Activated CD4-positive, alpha-beta memory T cell treated with anti-CD3 and anti-CD28 coated beads for 36 hours (primary cell): ENCODE results near the gene ABRACL. TPM values are rescaled to one million over a fixed set of nuclear protein-coding genes. Genes with fewer than 3 reads are reported as not detected.
"Not testable (repeated sequence)": the region's sequence is repeated elsewhere in the genome, so short reads cannot be mapped to it uniquely, and the experiment has no call there.

Experiments
- CTCF ChIA-PET: fragments of 350-600 bp; sonication (Branson Sonifier 250); formaldehyde crosslinking; loops from one replicate; lab custom pipeline; 2021; ENCODE audit warnings: antibody characterized with exemption, inconsistent platforms; lab: Charles Lee
- POLR2A ChIA-PET: fragments of 350-600 bp; sonication (Branson Sonifier 250); formaldehyde crosslinking; loops from one replicate; lab custom pipeline; 2021; ENCODE audit warnings: antibody characterized with exemption; lab: Charles Lee
- DNase-seq: peaks from one replicate; pipeline ENCODE4 v3.0.0-alpha.2; 2020
- H3K27ac Mint-ChIP-seq: one replicate; pipeline ENCODE4 v1.8.0; 2021; ENCODE audit warnings: mixed read lengths
- H3K27me3 Mint-ChIP-seq: one replicate; pipeline ENCODE4 v1.8.0; 2021; ENCODE audit warnings: mixed read lengths
- H3K36me3 Mint-ChIP-seq: one replicate; pipeline ENCODE4 v1.8.0; 2021; ENCODE audit warnings: mixed read lengths
- H3K4me1 Mint-ChIP-seq: one replicate; pipeline ENCODE4 v1.8.0; 2021; ENCODE audit warnings: low read depth, mixed read lengths
- H3K4me3 Mint-ChIP-seq: one replicate; pipeline ENCODE4 v1.8.0; 2021; ENCODE audit warnings: mild to moderate bottlenecking, mixed read lengths
- H3K9me3 Mint-ChIP-seq: one replicate; pipeline ENCODE4 v1.8.0; 2021; ENCODE audit warnings: mixed read lengths
- intact Hi-C: fragments of 100-400 bp; cut with micrococcal nuclease; formaldehyde crosslinking; loops from one replicate; pipeline ENCODE4 v1.15.1; 2023
- total RNA-seq, 2 experiments: library from RNA; stranded (reverse); gene quantifications; one replicate each; pipeline ENCODE4 v1.2.3, GENCODE V29; 2021

The ABRACL gene
- total RNA-seq, 2 experiments from 2014 or later = 179 to 182 TPM

DNA sequence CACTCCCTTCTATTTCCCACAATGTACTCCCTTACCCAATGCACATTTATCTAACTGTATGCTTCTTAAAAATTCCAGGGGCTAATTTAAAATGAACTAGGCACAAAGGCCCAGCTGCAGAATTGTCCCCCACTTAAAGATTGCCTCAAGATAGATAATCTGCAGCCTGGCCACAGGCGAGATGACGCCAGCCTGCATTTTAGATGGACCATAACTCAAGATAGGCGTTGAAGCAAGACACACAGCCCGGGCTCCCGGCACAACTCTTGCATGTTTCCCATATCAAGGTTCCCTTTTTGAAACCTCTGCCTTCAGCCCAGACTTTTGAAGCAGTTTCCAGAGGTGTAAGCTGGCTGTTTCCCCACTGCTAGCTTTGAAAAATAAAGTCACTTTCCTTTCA lies 37.3 kb upstream of the ABRACL start:
- H3K4me1 Mint-ChIP-seq = peaks cover 14% of the 10 kb centered on the region
- H3K27ac Mint-ChIP-seq = no peak overlapping the region
- POLR2A ChIA-PET = interaction anchor here (1.2 kb wide), 1 partner anchor 173 kb away, joined by 4 read pairs; no protein-coding TSS in a partner anchor
- intact Hi-C loops = no loop called here
- H3K27me3 Mint-ChIP-seq = no peaks in the 10 kb centered on the region
- H3K9me3 Mint-ChIP-seq = no peaks in the 10 kb centered on the region
- H3K4me3 Mint-ChIP-seq = no peak overlapping the region
- no peak for DNase-seq
- H3K36me3 Mint-ChIP-seq = peaks cover 2% of the 10 kb centered on the region
- CTCF ChIA-PET = interaction anchor here (0.8 kb wide), 1 partner anchor 175 kb away, joined by 3 read pairs; no protein-coding TSS in a partner anchor

DNA sequence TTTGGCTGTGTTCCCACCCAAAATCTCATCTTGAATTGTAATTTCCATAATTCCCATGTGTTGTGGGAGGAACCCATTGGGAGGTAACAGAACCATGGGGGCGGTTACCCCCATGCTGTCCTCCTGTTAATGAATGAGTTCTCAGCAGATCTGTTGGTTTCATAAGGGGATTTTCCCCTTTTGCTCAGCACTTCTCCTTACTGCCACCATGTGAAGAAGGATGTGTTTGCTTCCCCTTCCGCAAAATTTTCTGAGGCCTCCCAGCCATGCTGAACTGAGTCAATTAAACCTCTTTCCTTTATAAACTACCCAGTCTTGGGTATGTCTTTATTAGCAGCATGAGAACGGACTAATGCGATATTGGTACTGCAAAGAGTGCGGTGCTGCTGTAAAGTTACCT lies 35.6 kb upstream of the ABRACL start:
- CTCF ChIA-PET = not testable (repeated sequence)

DNA sequence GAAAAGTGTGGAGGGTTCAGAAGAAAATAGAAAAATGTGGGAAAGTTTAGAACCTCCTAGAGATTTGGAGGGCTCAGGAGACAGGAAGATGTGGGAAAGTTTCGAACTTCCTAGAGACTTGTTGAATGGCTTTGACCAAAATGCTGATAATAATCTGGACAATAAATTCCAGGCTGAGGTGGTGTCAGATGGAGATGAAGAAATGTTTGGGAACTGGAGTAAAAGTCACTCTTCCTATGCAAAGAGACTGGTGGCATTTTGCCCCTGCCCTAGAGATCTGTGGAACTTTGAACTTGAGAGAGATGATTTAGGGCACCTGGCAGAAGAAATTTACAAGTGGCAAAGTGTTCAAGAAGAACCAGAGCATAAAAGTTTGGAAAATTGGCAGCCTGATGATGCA lies 35.1 kb upstream of the ABRACL start:
- H3K27ac Mint-ChIP-seq, H3K4me1 Mint-ChIP-seq, H3K4me3 Mint-ChIP-seq, intact Hi-C loops, H3K9me3 Mint-ChIP-seq, H3K27me3 Mint-ChIP-seq, H3K36me3 Mint-ChIP-seq, CTCF ChIA-PET, POLR2A ChIA-PET, DNase-seq: not testable (repeated sequence)

More for the DNA sequence above, 35.6 kb upstream of the ABRACL start:
- H3K27ac Mint-ChIP-seq, intact Hi-C loops, POLR2A ChIA-PET, H3K4me3 Mint-ChIP-seq, H3K4me1 Mint-ChIP-seq, H3K9me3 Mint-ChIP-seq, H3K36me3 Mint-ChIP-seq, DNase-seq, H3K27me3 Mint-ChIP-seq: not testable (repeated sequence)

DNA sequence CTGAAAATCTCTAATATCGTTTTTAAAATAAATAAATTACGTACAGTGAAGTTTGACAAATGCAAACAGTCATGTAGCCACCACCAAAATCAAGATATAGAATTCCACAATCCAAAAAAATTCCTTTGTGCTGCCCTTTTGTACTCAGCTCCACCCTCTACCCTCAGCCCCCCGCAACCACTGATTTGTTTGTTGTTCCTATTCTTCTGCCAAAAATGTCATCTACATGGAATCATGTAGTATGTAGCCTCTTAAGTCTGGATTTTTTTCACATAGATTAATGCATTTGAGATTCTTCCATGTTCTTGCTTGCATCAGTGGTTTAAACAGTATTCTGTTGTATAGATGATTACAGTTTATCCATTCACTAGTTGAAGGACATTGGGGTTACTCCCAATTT lies 32.0 kb upstream of the ABRACL start:
- H3K27ac Mint-ChIP-seq = no peak overlapping the region
- no peaks in the 10 kb centered on the region for H3K4me1 Mint-ChIP-seq
- DNase-seq = no peak
- no peaks in the 10 kb centered on the region for H3K9me3 Mint-ChIP-seq
- CTCF ChIA-PET = no interaction called here
- H3K27me3 Mint-ChIP-seq = no peaks in the 10 kb centered on the region
- POLR2A ChIA-PET = no interaction called here
- intact Hi-C loops = no loop called here
- no peak overlapping the region for H3K4me3 Mint-ChIP-seq
- no peaks in the 10 kb centered on the region for H3K36me3 Mint-ChIP-seq

DNA sequence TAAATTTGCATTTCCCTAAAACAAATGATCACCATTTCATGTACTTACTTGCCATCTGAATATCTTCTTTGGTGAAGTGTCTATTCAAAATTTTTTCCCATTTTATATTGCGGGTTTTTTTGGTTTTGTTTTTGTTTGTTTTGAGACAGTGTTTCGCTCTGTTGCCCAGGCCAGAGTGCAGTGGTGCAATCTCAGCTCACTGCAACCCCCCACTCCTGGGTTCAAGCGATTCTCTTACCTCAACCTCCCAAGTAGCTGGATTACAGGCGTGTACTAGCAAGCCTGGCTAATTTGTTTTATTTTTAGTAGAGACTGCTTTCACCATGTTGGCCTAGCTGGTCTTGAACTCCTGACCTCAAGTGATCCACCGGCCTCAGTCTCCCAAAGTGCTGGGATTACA lies 31.4 kb upstream of the ABRACL start:
- CTCF ChIA-PET = no interaction called here
- DNase-seq = no peak
- POLR2A ChIA-PET = no interaction called here
- Mint-ChIP-seq H3K27me3 (no peaks in the 10 kb centered on the region), H3K4me1 (no peaks in the 10 kb centered on the region), H3K9me3 (no peaks in the 10 kb centered on the region), H3K4me3 (no peak overlapping the region), H3K36me3 (no peaks in the 10 kb centered on the region), H3K27ac (no peak overlapping the region)
- intact Hi-C loops = no loop called here

DNA sequence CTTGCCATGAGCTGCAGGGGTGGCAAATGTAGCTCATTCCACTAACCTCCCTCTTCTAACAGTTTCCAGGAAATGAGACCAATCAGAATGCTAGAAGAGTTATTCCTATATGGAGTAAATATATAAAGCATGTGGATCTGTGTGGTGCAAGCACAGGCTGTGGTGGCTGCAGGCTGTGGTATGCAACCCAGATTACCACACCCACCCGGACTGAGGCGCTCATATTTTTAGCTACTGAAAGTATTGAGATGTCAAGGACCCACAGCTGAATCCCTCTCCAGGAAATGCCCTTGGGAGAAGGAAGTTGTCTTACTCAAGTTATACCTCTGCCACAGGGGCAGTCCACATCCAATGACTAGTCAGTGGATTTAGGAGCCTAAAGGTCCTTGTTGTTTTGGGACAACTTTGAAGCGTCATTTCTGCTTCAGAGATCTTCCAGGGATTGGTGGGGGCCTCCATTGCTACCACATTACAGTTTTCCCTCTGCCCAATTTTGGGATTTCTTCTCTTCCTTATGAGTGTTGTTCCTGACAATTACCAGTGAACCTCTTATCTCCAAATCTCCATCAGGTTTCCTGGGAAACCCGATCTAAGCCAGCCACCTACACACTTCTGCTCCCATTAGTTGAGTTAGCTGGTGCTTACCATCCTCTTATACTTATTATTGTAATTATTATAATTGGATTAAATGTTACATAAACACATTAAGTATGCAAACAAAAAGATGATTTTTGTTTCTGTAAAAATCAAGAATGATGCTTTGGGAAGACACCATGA lies 28.4 kb upstream of the ABRACL start:
- no peak overlapping the region for H3K27ac Mint-ChIP-seq
- no peaks in the 10 kb centered on the region for H3K36me3 Mint-ChIP-seq
- intact Hi-C loops = no loop called here
- no peak overlapping the region for H3K4me3 Mint-ChIP-seq
- no peaks in the 10 kb centered on the region for H3K9me3 Mint-ChIP-seq
- no peaks in the 10 kb centered on the region for H3K4me1 Mint-ChIP-seq
- ChIA-PET CTCF (no interaction called here), POLR2A (no interaction called here)
- no peaks in the 10 kb centered on the region for H3K27me3 Mint-ChIP-seq
- DNase-seq = no peak

DNA sequence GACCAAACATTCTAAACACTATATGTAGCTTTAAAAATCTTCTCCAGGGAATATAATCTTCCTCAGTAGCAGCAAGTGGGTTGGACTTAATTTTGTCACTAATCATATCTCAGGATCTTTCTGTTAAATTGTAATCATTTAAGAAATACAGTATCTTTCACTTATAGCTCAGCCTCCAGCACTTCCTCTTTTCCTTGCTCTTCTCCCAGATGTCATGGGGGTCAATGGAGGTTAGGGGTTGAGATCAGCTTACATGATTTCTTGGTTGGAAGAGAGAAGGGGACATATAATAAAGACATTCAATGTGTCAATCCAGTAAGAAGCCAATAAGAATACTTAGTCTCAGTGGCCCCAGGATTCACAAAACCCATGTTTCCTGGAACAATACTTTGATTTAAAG lies 24.8 kb upstream of the ABRACL start:
- no peaks in the 10 kb centered on the region for H3K27me3 Mint-ChIP-seq
- DNase-seq = no peak
- no peaks in the 10 kb centered on the region for H3K4me1 Mint-ChIP-seq
- intact Hi-C loops = no loop called here
- POLR2A ChIA-PET = no interaction called here
- no peak overlapping the region for H3K4me3 Mint-ChIP-seq
- no peaks in the 10 kb centered on the region for H3K36me3 Mint-ChIP-seq
- no peaks in the 10 kb centered on the region for H3K9me3 Mint-ChIP-seq
- H3K27ac Mint-ChIP-seq = no peak overlapping the region
- CTCF ChIA-PET = interaction anchor here (0.8 kb wide), 1 partner anchor 14 kb away, joined by 3 read pairs; no protein-coding TSS in a partner anchor

DNA sequence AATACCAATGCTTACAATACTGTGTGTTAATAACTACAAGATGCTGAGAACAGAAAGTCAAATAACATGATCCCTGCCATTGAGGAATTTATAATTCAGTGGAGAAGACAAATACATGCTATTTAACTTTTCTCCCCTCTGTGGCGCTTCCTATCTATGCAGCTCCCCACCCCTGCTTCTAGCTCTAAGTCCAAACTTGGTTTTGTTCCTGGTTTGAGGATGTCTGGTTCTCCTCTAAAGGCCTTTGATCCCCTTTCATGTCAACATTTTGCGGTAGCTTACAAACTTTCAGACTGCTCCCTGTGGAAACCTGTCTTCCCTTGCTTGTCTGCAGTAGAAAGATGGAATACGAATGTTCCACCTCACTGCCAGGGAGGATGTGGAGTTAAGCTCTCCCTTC lies 22.1 kb upstream of the ABRACL start:
- ChIA-PET CTCF (no interaction called here), POLR2A (no interaction called here)
- Mint-ChIP-seq H3K4me1 (no peaks in the 10 kb centered on the region), H3K27ac (no peak overlapping the region), H3K9me3 (no peaks in the 10 kb centered on the region), H3K27me3 (no peaks in the 10 kb centered on the region), H3K36me3 (no peaks in the 10 kb centered on the region), H3K4me3 (no peak overlapping the region)
- DNase-seq = no peak
- intact Hi-C loops = no loop called here

DNA sequence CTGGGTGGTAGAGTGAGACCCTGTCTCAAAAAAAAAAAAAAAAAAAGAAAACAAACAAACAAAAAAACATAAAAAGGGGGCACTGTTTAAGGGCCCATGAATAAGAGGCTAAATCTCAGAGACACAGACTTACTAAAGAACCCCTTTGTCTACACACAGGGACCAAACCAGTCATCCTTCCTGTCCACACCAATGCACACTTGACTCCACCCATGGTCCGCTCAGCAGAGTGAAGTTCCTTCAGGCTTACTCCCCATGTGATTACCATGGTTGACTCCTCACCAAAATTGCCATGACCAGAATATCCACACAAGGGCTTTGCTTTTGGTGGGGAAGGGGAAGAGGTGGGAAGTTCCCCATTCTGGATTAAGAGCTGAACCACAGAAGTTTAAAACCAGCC lies 21.1 kb upstream of the ABRACL start:
- DNase-seq = no peak
- Mint-ChIP-seq H3K4me3 (no peak overlapping the region), H3K4me1 (no peaks in the 10 kb centered on the region), H3K27ac (no peak overlapping the region), H3K36me3 (no peaks in the 10 kb centered on the region), H3K27me3 (no peaks in the 10 kb centered on the region), H3K9me3 (no peaks in the 10 kb centered on the region)
- intact Hi-C loops = no loop called here
- CTCF ChIA-PET = no interaction called here
- POLR2A ChIA-PET = no interaction called here

DNA sequence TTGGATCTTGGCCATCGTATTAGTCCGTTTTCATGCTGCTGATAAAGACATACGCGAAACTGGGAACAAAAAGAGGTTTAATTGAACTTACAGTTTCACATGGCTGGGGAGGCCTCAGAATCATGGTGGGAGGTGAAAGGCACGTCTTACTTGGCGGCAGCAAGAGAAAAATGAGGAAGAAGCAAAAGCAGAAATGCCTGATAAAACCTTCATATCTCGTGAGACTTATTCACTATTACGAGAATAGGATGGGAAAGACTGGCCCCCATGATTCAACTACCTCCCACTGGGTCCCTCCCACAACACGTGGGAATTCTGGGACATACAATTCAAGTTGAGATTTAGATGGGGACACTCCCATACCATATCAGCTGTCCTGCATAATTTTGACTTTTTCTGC lies 20.4 kb upstream of the ABRACL start:
- Mint-ChIP-seq H3K4me3 (no peak overlapping the region), H3K27ac (no peak overlapping the region), H3K36me3 (no peaks in the 10 kb centered on the region), H3K4me1 (no peaks in the 10 kb centered on the region), H3K27me3 (no peaks in the 10 kb centered on the region), H3K9me3 (no peaks in the 10 kb centered on the region)
- ChIA-PET POLR2A (interaction anchor here (0.5 kb wide), 1 partner anchor 15 kb away, joined by 3 read pairs; no protein-coding TSS in a partner anchor), CTCF (no interaction called here)
- DNase-seq = no peak
- intact Hi-C loops = no loop called here

DNA sequence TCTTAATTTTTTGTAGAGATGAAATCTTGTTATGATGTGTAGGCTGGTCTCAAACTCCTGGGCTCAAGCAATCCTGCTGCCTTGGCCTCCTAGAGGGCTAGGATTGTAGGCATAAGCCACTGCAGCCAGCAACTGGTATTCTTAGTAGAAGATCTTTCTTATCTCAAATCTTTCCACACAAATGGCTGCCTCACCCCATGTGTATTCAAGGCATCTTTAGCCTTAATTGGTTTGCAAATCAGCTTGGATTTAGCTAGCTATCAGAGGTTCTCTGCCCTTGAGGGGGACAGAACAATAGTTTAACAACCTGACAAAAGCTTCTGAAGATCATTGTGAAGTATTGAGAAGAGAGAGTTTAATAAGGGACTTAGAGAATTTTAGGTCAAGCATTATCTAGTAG lies 17.9 kb upstream of the ABRACL start:
- Mint-ChIP-seq H3K27ac (no peak overlapping the region), H3K4me1 (no peaks in the 10 kb centered on the region), H3K9me3 (no peaks in the 10 kb centered on the region), H3K36me3 (no peaks in the 10 kb centered on the region), H3K27me3 (no peaks in the 10 kb centered on the region), H3K4me3 (no peak overlapping the region)
- DNase-seq = no peak
- intact Hi-C loops = no loop called here
- CTCF ChIA-PET = no interaction called here
- POLR2A ChIA-PET = no interaction called here

DNA sequence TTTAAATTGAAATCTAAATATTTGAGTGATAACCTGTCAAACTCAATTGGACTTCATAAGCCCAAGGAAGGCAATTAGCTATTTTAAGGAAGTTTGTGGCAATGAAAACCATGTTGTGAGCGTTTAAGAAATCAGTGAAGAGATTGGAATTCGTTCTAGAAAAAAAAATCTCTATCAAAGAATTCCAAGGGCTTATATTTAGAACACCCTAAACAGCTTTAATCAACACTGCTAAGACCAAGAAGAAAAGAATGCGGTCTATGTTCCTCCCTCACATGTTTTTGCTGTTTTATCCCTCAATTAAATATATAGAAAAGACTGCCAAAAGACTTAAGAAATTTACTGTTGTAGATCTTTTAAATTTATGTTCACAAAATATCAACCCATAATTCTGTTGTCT lies 16.6 kb upstream of the ABRACL start:
- no peaks in the 10 kb centered on the region for H3K27me3 Mint-ChIP-seq
- no peaks in the 10 kb centered on the region for H3K4me1 Mint-ChIP-seq
- POLR2A ChIA-PET = no interaction called here
- intact Hi-C loops = no loop called here
- H3K9me3 Mint-ChIP-seq = no peaks in the 10 kb centered on the region
- no peak overlapping the region for H3K4me3 Mint-ChIP-seq
- CTCF ChIA-PET = interaction anchor here (0.7 kb wide), 1 partner anchor 10 kb away, joined by 3 read pairs; no protein-coding TSS in a partner anchor
- no peak for DNase-seq
- H3K36me3 Mint-ChIP-seq = no peaks in the 10 kb centered on the region
- H3K27ac Mint-ChIP-seq = no peak overlapping the region

DNA sequence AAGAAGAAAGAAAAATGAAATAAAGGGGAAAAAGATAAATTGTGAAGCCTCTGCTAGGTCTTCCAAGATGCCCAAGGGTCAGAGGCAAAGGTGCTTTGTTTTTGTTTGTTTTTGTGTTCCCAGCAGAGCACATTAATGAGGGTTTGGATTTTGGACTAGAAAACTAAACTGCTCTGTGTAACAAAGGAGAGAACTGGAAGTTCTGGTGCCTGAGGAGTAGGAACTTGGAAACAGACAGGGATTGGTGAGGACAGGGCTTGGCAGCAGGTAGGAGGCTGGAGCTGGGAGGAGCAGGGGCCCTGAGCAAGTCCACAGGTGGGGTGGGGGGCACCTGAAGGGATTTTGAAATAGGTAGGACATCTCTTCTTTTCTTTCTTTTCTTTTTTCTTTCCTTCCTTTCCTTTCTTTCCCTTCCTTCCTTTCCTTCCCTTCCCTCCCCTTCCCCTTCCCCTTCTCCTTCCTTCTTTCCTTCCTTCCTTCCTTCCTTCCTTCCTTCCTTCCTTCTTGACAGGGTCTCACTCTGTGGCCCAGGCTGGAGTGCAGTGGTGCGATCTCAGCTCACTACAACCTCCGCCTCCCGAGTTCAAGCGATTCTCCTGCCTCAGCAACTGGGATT lies 15.3 kb upstream of the ABRACL start:
- intact Hi-C loops = no loop called here
- CTCF ChIA-PET = no interaction called here

More for the DNA sequence above, 15.3 kb upstream of the ABRACL start:
- H3K4me3 Mint-ChIP-seq = no peak overlapping the region
- no peaks in the 10 kb centered on the region for H3K27me3 Mint-ChIP-seq
- DNase-seq = no peak
- no peaks in the 10 kb centered on the region for H3K9me3 Mint-ChIP-seq
- POLR2A ChIA-PET = no interaction called here
- no peaks in the 10 kb centered on the region for H3K4me1 Mint-ChIP-seq
- no peaks in the 10 kb centered on the region for H3K36me3 Mint-ChIP-seq
- H3K27ac Mint-ChIP-seq = no peak overlapping the region
